Measurements from ENCODE around the gene MTHFR.

Gene MTHFR

DNA sequence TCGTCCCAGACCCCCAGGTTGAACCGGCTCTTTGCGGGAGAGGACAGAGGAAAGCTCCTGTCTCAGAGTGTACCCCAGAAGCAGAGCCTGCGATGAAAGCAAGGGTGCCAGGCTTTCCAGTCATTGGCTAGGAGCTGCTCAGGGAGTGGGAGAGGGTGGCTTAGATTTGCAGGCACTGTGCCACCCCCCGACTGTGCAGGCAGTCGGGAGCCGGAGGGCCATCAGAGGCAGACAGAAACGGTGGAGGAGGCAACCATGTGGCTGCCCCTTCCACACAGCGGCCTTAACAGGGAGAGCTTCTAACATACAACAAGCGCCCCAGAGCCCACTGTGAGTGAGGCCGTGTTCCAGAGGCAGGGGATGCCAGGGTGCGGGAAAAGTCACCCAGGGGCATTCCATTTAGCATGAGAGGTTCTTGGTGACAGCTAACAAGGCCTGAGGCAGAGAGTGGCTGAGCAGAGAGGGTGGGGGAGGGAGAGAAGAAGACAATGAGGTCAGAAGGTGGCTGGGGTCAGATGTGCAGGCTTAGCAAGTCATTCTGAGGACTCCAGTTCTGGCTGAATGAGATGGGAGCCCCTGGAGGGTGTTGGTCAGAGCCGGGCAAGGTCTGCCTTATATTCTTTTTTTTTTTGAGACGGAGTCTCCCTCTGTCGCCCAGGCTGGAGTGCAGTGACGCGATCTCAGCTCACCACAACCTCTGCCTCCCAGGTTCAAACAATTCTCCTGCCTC is 53.2 kb downstream of the MTHFR start:
- DNase-seq, result no peak

DNA sequence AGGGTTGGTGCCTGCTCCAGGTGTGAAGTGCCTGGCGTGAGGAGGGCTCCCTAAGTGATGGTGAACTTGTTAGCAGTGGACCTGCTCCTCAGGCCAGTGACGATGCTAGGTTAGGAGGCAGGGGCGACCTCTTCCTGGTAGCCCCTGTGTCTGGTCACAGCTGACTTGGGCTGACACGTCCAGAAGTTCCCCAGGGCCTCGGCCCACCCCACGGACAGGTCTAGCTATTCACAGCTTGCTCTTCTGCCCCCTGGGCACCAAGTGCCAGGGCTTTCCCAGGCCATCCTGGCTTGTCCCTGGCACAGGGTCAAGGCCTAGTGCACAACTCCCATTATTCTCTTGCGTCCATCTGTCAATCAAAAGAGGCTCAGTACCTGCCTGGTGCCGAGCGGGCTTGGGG is 54.7 kb downstream of the MTHFR start:
- DNase-seq, result no peak

DNA sequence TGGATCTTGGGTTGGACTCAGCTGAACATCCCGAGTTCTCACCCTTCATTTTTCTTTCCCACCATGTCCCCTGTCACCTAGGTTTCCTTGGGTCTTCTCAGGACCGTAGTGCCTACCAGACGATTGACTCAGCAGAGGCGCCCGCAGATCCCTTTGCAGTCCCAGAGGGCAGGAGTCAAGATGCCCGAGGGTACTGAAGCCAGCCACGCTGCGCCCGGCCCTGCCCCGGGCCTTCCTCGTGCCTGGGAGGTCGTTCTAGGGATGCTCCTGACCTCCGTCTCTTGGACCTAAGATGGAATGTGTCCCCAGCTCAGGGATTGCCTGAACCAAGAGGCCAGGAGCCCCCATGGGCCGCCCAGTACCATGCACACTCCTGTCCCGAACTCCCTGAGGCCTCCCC is 55.8 kb downstream of the MTHFR start:
- no peak for DNase-seq

GRCh38 chr1:11749203-11749689 is 56.5 kb downstream of the MTHFR start:
- DNase-seq, result peak; percentile 37

DNA sequence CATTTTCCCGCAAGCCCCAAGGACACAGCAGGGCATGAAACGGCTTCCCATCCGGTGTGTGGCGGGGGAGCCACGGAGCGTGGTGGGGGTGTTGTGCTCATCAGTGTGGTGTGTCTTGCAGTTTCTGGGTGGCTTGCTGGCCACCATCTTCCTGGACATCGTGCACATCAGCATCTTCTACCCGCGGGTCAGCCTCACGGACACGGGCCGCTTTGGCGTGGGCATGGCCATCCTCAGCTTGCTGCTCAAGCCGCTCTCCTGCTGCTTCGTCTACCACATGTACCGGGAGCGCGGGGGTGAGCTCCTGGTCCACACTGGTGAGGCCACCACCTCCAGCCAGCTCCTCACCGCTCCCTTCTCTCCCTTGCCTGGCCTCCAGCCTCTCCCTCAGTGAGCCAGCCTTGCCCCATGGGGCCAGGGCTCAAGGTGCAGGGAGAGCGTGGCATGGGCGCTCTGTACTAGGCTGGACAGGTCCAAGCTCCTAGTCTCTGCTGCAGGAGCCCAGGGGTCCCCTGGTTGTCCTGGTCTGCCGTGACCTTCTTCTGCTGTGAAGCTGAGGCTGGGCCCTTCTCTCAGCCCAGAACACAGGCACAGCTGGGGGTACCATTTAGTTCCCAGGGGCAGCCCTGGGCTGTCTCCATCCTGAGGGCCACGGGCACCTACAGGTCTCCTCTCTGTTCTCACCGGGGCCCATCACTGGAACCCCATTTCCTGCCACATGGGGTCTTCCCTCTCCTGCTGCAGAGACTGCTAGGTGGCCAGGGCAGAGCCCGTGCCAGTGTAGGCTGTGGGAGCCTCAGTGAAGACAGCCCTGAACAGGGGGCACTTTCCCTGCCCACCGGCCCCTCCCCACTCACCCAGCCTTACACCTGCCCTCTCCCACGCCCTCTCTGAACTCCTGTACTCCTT is 57.2 kb downstream of the MTHFR start:
- no peak for DNase-seq

- DNase-seq, result no peak
Measured at GRCh38 chr1:11746795-11747487, 58.8 kb downstream of the MTHFR start.

DNA sequence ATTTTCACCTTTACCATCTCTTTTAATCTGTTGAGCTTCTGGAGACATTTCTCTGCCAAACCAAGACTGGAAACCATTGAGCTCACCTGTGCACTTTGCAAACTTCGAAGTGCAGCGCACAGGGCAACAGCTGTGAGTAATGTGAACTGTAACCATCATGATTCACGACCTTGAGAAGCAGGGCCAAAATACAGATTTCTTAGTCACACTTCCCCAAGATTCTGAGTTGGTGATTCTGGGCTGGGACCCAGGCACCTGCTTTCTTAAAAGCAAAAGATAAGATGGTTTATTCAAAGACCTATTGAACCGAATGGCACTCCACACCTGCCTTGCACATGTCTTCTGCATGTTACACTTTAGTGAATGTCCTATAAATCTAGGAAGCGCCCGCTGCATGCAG is 59.7 kb downstream of the MTHFR start:
- DNase-seq, result no peak

DNA sequence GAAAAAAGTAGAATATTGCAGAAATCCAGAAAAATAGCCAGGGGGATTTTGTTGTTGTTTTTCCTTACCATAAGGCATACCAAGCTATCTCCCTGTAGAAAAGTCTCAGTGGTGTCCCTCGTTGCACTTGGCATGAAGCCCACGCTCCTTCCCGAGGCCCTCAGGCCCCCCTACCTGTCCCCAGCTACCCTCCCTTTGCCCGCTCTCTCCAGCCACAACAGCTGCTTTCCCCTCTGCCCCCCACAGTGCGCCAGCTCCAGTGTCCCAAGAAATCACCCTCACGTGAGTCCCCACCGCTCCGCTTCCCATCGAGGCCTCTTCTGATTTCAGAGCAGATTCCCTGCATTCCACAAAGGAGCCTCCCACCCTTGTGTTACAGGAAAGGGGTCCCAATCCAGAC is 61.5 kb downstream of the MTHFR start:
- DNase-seq, result no peak

- no peak for DNase-seq
Measured at GRCh38 chr1:11741919-11742558, 63.7 kb downstream of the MTHFR start.

- DNase-seq, result no peak
Measured at GRCh38 chr1:11741482-11741881, 64.3 kb downstream of the MTHFR start.

DNA sequence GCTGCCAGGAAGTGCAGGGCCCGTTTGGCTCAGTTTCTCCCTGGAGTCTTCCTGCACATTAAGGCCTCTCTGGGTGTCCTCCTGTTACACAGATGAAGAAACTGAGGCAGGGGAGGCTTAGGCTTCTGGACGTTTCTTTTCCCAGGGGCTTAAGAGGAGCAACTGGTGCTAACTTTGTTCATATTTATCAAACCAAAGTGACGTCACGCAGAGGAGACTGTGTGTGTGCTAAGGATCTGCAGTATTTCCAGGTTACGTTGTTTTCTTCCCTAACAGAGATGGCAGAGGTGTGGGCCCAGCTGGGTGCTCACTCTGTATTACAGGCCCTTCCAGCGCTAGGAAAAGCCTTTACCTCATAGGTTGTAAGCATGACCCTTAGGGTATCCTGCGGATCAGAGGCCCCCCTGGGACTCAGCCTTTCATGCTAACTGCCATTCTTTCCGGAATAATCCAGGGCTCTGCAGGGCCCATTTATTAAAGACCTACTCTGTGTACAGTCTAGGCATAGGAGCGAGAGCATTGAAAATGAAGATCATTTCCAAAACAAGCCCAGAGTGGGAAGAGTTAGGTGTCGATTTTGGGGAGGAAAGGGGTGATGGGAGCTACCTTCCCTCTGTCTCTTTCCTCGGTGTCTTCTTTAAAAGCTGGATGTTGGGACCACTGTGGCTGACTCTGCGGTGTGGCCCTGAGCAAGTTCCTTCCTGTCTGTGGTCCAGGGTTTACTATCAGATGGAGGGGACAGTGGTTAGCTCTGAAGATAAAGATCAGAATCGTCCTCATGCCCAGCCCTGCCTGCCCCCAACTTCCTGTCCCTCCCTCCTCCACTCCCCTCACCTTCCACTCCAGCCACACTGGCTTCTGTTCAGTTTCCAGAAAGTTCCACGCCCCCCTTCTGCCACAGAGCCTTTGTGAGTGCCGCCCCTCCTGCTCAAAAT is 65.2 kb downstream of the MTHFR start:
- peak; percentile 13 for DNase-seq

- no peak for DNase-seq
Measured at GRCh38 chr1:11738783-11739182, 67.0 kb downstream of the MTHFR start.

- DNase-seq, result no peak
Measured at GRCh38 chr1:11738096-11738495, 67.7 kb downstream of the MTHFR start.

DNA sequence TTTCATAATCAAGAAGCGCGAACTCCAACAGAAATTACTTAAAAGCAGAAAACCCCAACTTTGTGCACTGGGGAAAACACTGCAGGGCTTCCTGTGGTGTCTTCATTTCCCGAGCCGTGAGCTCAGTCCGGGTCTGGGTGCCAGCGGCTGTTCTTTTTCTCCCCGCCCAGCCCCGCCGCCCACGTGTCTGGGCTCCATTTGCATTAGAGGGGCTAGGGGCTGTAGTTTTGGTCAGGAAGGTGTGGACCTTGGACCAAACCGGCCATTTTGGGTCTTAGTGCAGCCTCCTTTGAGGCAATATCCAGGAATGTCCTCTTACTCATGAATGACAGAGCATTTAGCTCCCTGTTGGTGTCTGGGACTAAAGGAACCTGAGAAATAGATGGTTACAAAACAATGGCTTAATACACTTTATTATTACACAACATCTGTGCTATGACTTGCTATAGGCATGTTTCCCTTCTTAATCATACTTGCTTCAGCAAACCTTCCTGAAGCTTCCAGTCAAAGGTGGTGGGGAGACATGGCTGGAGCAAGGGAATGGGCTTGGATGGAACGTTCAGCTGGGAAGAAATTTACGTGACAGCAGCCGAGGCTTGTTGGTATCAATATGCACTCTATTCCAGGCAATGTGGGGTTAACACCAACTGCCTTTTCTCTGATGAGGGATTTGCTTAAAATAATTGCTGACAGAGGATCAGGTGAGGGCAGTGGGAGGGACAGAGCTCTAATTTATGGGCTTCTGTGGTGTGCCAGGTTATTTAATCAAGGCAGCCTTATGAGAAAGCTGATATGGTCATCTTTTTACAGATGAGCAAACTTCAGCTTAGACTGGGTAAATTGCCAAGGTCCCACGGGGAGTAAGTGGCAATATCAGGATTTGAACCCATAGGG is 68.8 kb downstream of the MTHFR start:
- peak; percentile 40 for DNase-seq

DNA sequence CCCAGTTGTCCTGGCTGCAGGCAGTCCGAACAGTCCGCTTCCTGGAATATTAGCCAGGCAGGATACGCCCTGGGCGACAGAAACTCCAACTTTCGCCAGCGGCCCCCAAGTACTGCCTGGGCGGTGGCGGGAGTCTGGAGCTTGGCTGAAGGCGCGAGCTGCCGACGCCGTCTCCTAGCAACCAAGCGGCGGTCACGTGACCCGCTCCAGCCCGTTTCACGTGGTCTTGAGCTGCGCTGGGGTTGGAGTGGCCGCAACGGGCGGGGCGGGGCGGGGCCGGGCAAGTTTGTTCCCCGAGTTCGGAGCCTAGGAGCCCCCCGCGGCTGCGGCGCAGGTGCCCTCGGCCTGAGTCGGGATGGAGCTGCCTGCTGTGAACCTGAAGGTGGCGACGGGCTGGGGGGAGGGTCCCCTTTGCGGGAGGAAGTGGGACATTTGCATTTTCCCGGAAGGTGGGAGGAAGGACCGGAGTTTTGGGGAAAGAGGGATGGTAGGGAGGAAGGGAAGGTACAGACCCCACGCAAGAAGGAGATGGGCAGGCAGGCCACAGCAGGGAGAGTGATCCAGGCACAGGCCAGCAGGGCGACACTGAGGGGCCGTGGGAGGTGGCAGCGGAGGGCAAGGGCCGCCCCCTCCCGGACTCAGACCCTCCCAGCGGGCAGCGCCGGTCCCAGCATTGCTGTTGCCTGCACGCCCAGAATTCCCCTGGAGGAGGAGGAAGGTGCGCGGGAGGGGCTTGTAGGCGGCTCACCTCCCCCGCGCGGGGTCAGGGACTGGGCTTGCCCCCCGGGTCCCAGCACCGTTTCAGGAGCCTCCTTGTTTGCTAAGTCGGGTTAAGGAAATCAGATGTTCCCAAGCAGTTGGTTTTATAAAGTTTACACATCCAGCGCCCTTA is 69.7 kb downstream of the MTHFR start, which contains the start of gene AGTRAP:
TSS of gene AGTRAP (plus strand) at position 283 of the 892 bp plus-strand sequence. CDS start at position 356, 73 bp downstream.
- DNase-seq, result peak; percentile 89
